ENCODE measurements around the gene SIDT2.

The SIDT2 gene

DNA sequence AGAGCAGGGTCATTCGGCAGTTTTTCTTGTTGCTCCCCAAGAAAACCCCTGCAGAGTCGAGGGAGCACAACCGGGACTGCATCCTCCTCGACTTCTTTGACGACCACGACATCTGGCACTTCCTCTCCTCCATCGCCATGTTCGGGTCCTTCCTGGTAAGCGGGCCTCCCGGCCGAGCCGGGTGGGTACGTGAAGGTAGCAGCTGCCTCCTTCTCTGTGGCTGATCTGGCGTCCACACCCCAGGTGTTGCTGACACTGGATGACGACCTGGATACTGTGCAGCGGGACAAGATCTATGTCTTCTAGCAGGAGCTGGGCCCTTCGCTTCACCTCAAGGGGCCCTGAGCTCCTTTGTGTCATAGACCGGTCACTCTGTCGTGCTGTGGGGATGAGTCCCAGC lies 17.2 kb downstream of the SIDT2 start:
- Histone ChIP-seq H3K4me3 (ENCODE audit: insufficient read length, low read depth) (no peak overlapping the region), H3K27me3 (ENCODE audit: insufficient read depth, insufficient read length) (no peaks in the 10 kb centered on the region), H3K4me1 (ENCODE audit: insufficient read depth, insufficient read length) (peaks cover 6% of the 10 kb centered on the region), H3K9ac (ENCODE audit: insufficient read length, low read depth) (no peak overlapping the region), H3K9me3 (ENCODE audit: insufficient read depth, low read length) (no peaks in the 10 kb centered on the region), H3K36me3 (ENCODE audit: insufficient read depth, insufficient read length, low read length) (peaks cover 63% of the 10 kb centered on the region)
- DNase-seq (ENCODE audit: low read depth, low spot score) = no peak
- TF ChIP-seq YY1 (IDR thresholded peaks at IDR 0.05; ENCODE audit: insufficient read depth, insufficient read length) (no peak), ZNF274 (IDR thresholded peaks at IDR 0.05; ENCODE audit: low read depth, low read length) (no peak), SUZ12 (IDR thresholded peaks at IDR 0.05; ENCODE audit: extremely low read depth, insufficient read depth, insufficient read length) (no peak)

DNA sequence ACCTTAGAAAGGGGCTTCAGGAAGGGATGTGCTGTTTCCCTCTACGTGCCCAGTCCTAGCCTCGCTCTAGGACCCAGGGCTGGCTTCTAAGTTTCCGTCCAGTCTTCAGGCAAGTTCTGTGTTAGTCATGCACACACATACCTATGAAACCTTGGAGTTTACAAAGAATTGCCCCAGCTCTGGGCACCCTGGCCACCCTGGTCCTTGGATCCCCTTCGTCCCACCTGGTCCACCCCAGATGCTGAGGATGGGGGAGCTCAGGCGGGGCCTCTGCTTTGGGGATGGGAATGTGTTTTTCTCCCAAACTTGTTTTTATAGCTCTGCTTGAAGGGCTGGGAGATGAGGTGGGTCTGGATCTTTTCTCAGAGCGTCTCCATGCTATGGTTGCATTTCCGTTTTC lies 18.5 kb downstream of the SIDT2 start:
- Histone ChIP-seq H3K36me3 (ENCODE audit: insufficient read depth, insufficient read length, low read length) (peaks cover 69% of the 10 kb centered on the region), H3K9me3 (ENCODE audit: insufficient read depth, low read length) (no peaks in the 10 kb centered on the region), H3K4me1 (ENCODE audit: insufficient read depth, insufficient read length) (peaks cover 10% of the 10 kb centered on the region), H3K27me3 (ENCODE audit: insufficient read depth, insufficient read length) (no peaks in the 10 kb centered on the region), H3K4me3 (ENCODE audit: insufficient read length, low read depth) (no peak overlapping the region), H3K9ac (ENCODE audit: insufficient read length, low read depth) (no peak overlapping the region)
- DNase-seq (ENCODE audit: low read depth, low spot score) = no peak
- no peak for TF ChIP-seq YY1 (IDR thresholded peaks at IDR 0.05; ENCODE audit: insufficient read depth, insufficient read length)
- TF ChIP-seq ZNF274 (IDR thresholded peaks at IDR 0.05; ENCODE audit: low read depth, low read length) = no peak
- no peak for TF ChIP-seq SUZ12 (IDR thresholded peaks at IDR 0.05; ENCODE audit: extremely low read depth, insufficient read depth, insufficient read length)

DNA sequence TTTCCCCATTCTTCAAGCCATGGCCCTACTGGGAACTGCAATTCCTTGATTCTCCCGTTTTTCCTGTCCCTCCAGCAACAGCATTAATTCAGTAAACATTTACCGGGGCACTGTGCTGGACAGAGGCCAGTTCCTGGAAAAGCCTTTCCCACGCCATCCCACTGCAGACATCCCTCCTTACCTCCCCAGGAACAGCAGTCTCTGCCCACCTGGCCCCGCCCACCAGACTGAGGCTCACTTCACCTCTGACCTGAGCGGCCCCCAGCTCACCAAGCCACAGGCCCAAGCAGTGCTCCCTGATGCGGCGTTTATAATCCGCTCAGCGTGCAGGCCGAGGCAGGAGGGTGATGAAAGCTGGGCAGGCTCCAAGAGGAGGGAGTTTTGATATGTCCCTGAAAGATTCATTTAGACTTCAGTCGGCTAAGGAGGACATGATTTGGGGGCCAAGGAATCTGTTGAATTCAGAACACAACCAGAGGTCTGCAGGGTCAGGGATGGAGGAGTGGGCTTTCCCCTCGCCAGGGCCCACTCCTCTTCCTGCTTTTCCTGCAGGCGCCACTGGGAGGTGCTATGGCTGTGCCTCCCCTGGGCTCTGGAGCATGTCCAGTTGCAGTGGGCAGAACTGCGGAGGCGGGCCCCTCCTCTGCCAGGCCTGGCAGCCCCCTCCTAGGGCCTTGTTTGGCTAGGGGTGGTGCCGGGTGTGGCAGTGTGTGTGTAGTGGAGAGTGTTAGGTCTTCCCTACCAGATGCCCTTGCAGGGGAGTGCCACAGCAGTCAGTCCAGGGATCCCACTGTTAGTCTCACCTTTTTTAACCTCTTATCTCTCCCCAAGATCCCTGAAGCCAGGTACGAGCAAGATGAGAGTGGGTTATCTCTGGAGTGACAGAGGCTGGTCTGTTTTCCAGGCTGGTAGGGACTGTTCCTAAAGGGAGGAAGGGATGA lies 19.2 kb downstream of the SIDT2 start:
- Histone ChIP-seq H3K4me1 (ENCODE audit: insufficient read depth, insufficient read length) (peaks cover 10% of the 10 kb centered on the region), H3K9me3 (ENCODE audit: insufficient read depth, low read length) (no peaks in the 10 kb centered on the region), H3K36me3 (ENCODE audit: insufficient read depth, insufficient read length, low read length) (peaks cover 69% of the 10 kb centered on the region), H3K9ac (ENCODE audit: insufficient read length, low read depth) (no peak overlapping the region), H3K27me3 (ENCODE audit: insufficient read depth, insufficient read length) (no peaks in the 10 kb centered on the region), H3K4me3 (ENCODE audit: insufficient read length, low read depth) (no peak overlapping the region)
- no peak for TF ChIP-seq YY1 (IDR thresholded peaks at IDR 0.05; ENCODE audit: insufficient read depth, insufficient read length)
- TF ChIP-seq SUZ12 (IDR thresholded peaks at IDR 0.05; ENCODE audit: extremely low read depth, insufficient read depth, insufficient read length) = no peak
- TF ChIP-seq ZNF274 (IDR thresholded peaks at IDR 0.05; ENCODE audit: low read depth, low read length) = no peak
- peak; percentile 50 for DNase-seq (ENCODE audit: low read depth, low spot score)

DNA sequence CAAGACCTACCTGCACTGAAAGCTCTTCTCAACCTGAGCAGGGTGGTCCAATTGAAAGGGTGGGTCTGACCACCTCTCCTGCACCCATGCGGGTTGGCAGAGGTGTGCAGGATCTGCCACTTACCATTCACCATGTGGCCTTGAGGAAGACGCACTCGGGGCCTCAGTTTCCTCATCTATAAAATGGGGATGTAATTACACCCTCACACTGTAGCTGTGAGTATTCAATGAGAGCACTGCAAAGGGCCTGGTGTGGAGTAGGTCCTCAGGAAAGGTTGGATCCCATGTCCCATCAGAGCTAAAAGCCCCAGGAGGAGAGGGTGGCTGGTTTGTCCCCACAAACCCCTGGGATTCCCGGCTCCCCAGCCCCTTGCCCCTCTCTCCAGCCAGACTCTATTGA lies 20.1 kb downstream of the SIDT2 start:
- DNase-seq (ENCODE audit: low read depth, low spot score) = no peak
- H3K4me3 ChIP-seq (ENCODE audit: insufficient read length, low read depth) = peak overlapping the region; percentile 9
- H3K9ac ChIP-seq (ENCODE audit: insufficient read length, low read depth) = peak overlapping the region; percentile 38
- peaks cover 10% of the 10 kb centered on the region for H3K4me1 ChIP-seq (ENCODE audit: insufficient read depth, insufficient read length)
- TF ChIP-seq ZNF274 (IDR thresholded peaks at IDR 0.05; ENCODE audit: low read depth, low read length) (no peak), YY1 (IDR thresholded peaks at IDR 0.05; ENCODE audit: insufficient read depth, insufficient read length) (no peak)
- no peaks in the 10 kb centered on the region for H3K27me3 ChIP-seq (ENCODE audit: insufficient read depth, insufficient read length)
- peaks cover 72% of the 10 kb centered on the region for H3K36me3 ChIP-seq (ENCODE audit: insufficient read depth, insufficient read length, low read length)
- H3K9me3 ChIP-seq (ENCODE audit: insufficient read depth, low read length) = no peaks in the 10 kb centered on the region

DNA sequence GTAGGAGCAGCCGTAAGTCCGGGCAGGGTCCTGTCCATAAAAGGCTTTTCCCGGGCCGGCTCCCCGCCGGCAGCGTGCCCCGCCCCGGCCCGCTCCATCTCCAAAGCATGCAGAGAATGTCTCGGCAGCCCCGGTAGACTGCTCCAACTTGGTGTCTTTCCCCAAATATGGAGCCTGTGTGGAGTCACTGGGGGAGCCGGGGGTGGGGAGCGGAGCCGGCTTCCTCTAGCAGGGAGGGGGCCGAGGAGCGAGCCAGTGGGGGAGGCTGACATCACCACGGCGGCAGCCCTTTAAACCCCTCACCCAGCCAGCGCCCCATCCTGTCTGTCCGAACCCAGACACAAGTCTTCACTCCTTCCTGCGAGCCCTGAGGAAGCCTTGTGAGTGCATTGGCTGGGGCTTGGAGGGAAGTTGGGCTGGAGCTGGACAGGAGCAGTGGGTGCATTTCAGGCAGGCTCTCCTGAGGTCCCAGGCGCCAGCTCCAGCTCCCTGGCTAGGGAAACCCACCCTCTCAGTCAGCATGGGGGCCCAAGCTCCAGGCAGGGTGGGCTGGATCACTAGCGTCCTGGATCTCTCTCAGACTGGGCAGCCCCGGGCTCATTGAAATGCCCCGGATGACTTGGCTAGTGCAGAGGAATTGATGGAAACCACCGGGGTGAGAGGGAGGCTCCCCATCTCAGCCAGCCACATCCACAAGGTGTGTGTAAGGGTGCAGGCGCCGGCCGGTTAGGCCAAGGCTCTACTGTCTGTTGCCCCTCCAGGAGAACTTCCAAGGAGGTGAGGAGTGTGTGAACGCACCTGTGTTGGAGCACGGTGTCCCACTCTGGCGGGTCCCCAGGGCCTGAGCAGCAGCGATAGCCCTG lies 20.7 kb downstream of the SIDT2 start, which contains the start of gene TAGLN:
TSS of gene TAGLN (plus strand) at position 318 of the 863 bp plus-strand sequence. CDS start 3,644 bp downstream, outside the sequence.
- Histone ChIP-seq H3K9ac (ENCODE audit: insufficient read length, low read depth) (peak within 1 kb of the TSS; percentile 79), H3K9me3 (ENCODE audit: insufficient read depth, low read length) (no peaks in the 10 kb centered on the region), H3K27me3 (ENCODE audit: insufficient read depth, insufficient read length) (no peaks in the 10 kb centered on the region), H3K4me1 (ENCODE audit: insufficient read depth, insufficient read length) (peaks cover 10% of the 10 kb centered on the region), H3K4me3 (ENCODE audit: insufficient read length, low read depth) (peak within 1 kb of the TSS; percentile 38), H3K36me3 (ENCODE audit: insufficient read depth, insufficient read length, low read length) (peaks cover 74% of the 10 kb centered on the region)
- no peak for TF ChIP-seq YY1 (IDR thresholded peaks at IDR 0.05; ENCODE audit: insufficient read depth, insufficient read length)
- no peak for TF ChIP-seq ZNF274 (IDR thresholded peaks at IDR 0.05; ENCODE audit: low read depth, low read length)
- TF ChIP-seq SUZ12 (IDR thresholded peaks at IDR 0.05; ENCODE audit: extremely low read depth, insufficient read depth, insufficient read length) = no peak
- DNase-seq (ENCODE audit: low read depth, low spot score) = peak; percentile 87

DNA sequence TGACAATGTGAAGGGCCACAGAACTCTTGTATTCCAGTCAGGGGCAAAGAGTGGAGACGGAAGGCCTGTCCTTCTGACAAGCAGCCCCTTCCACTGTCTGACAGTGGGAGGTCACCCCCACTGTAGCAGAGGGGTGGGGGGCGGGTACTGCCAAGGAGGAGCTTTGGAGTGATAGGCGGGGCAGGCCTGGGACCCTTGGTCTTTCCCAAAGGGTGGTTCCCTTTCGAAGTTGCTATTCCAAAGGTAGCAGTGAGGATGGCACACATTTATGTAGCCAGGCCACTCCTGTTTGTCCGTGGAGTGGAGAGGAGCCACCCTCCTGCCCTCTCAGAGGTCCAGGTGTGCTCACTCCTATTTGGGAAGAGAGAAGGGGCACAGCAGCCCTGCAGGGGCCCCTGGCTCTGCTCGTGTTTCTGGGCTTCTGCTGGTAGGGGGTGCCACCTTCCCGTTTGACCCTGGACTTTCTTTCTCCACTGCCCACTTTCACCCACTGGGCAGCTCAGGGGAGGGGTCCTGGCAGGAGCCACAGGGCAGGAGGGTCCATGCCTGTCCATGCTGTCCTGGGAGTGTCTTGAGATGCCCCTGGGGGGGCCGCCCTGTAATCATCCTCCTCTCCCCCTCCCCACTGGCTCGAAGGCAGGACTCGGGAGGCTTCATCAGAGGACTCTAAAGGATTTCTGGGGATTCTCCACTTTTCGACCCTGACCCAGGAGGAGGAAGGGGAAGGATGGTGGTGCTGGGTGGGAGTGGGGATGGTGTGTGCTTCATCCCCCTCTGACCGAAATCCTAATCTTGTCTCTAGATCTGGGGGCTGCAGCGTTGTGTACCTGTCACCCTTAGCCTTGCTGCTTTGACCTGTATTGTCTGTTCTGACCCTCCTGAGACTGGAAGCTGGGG lies 21.6 kb downstream of the SIDT2 start:
- no peaks in the 10 kb centered on the region for H3K9me3 ChIP-seq (ENCODE audit: insufficient read depth, low read length)
- H3K36me3 ChIP-seq (ENCODE audit: insufficient read depth, insufficient read length, low read length) = peaks cover 78% of the 10 kb centered on the region
- no peaks in the 10 kb centered on the region for H3K27me3 ChIP-seq (ENCODE audit: insufficient read depth, insufficient read length)
- H3K4me1 ChIP-seq (ENCODE audit: insufficient read depth, insufficient read length) = peaks cover 10% of the 10 kb centered on the region
- no peak for DNase-seq (ENCODE audit: low read depth, low spot score)
- peak overlapping the region; percentile 79 for H3K9ac ChIP-seq (ENCODE audit: insufficient read length, low read depth)
- peak overlapping the region; percentile 38 for H3K4me3 ChIP-seq (ENCODE audit: insufficient read length, low read depth)
- TF ChIP-seq SUZ12 (IDR thresholded peaks at IDR 0.05; ENCODE audit: extremely low read depth, insufficient read depth, insufficient read length) = no peak
- no peak for TF ChIP-seq YY1 (IDR thresholded peaks at IDR 0.05; ENCODE audit: insufficient read depth, insufficient read length)
- TF ChIP-seq ZNF274 (IDR thresholded peaks at IDR 0.05; ENCODE audit: low read depth, low read length) = no peak

All from NT2/D1 (cell line).